ENCODE measurements around the gene MYCL. TPM values are rescaled to one million over a fixed set of nuclear protein-coding genes. Genes with fewer than 3 reads are reported as not detected.
A peak's percentile ranks its signal among the peaks of the same experiment; 100 is the strongest.

MYCL gene
- total and polyA plus RNA-seq, 2 of the 13 experiments (the other 11 are each of a cell fraction or from before 2014, with no cell fraction given) = 0.31 to 1.7 TPM

DNA sequence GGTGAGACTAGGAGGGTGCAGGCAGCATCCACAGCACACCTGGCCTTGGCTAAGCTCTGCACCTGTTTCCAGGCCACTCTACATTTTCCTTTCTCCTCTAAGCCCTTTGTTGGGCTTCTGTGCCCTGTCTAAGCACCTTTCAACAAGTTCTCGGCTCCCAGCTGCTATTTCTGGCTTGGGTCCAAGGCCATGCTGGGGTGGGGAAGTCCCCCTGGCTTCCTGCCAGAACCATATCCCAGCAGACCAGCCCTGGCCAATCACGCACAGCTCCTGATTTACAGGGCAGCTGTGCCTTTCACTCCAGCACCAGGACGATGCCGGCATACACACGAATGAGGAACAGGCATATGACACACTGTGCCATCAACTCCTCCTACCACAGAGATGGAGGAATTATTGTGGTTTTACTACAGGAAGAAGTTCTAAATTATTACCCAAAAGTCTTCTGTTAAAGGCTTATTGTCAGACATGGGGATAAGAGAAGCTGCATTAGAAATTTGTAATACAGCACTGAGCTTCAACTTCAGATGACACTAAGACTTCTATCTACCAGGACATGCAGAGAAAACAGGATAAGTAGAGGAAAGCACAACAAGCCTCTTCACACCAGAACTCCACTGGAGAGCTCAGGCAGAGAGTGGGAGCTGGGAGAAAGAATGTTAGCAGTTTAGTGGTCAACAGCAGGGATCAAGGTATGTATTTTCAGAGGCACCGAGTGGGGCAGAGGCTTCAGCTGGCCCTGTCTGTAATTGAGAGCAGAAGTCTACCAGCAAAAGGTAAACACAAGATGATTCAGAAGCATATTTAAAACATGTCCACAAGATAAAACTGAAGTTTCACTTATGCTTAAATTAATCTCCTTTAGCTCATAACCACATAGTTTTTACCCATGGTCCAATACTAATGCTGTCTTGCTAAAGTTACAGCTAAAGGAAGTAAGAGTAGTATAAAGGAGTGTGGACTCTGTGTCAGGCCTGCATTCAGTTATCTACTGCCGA lies 55.8 kb downstream of the MYCL start (continued):
- TF ChIP-seq, protein P1, sequence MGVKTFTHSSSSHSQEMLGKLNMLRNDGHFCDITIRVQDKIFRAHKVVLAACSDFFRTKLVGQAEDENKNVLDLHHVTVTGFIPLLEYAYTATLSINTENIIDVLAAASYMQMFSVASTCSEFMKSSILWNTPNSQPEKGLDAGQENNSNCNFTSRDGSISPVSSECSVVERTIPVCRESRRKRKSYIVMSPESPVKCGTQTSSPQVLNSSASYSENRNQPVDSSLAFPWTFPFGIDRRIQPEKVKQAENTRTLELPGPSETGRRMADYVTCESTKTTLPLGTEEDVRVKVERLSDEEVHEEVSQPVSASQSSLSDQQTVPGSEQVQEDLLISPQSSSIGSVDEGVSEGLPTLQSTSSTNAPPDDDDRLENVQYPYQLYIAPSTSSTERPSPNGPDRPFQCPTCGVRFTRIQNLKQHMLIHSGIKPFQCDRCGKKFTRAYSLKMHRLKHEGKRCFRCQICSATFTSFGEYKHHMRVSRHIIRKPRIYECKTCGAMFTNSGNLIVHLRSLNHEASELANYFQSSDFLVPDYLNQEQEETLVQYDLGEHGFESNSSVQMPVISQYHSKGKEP (CRISPR knock-in tag; IDR thresholded peaks at IDR 0.05) = no peak
- TF ChIP-seq, protein P2, sequence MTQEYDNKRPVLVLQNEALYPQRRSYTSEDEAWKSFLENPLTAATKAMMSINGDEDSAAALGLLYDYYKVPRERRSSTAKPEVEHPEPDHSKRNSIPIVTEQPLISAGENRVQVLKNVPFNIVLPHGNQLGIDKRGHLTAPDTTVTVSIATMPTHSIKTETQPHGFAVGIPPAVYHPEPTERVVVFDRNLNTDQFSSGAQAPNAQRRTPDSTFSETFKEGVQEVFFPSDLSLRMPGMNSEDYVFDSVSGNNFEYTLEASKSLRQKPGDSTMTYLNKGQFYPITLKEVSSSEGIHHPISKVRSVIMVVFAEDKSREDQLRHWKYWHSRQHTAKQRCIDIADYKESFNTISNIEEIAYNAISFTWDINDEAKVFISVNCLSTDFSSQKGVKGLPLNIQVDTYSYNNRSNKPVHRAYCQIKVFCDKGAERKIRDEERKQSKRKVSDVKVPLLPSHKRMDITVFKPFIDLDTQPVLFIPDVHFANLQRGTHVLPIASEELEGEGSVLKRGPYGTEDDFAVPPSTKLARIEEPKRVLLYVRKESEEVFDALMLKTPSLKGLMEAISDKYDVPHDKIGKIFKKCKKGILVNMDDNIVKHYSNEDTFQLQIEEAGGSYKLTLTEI (CRISPR knock-in tag; conservative IDR thresholded peaks at IDR 0.05) = no peak
- TF ChIP-seq, protein P3, sequence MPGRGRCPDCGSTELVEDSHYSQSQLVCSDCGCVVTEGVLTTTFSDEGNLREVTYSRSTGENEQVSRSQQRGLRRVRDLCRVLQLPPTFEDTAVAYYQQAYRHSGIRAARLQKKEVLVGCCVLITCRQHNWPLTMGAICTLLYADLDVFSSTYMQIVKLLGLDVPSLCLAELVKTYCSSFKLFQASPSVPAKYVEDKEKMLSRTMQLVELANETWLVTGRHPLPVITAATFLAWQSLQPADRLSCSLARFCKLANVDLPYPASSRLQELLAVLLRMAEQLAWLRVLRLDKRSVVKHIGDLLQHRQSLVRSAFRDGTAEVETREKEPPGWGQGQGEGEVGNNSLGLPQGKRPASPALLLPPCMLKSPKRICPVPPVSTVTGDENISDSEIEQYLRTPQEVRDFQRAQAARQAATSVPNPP (CRISPR knock-in tag; IDR thresholded peaks at IDR 0.05) = no peak
- TF ChIP-seq EP300 (IDR thresholded peaks at IDR 0.05; ENCODE audit: low read depth in 2 of 2, low read length in 2 of 2) = no peak
- no peak for TF ChIP-seq EP300 (CRISPR knock-in tag; IDR thresholded peaks at IDR 0.05; ENCODE audit: borderline replicate concordance)
- TF ChIP-seq, protein P4, sequence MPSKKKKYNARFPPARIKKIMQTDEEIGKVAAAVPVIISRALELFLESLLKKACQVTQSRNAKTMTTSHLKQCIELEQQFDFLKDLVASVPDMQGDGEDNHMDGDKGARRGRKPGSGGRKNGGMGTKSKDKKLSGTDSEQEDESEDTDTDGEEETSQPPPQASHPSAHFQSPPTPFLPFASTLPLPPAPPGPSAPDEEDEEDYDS (CRISPR knock-in tag; IDR thresholded peaks at IDR 0.05) = no peak
- no peak for TF ChIP-seq MED1 (CRISPR knock-in tag; IDR thresholded peaks at IDR 0.05)
- no peak for TF ChIP-seq GATAD1 (CRISPR knock-in tag; IDR thresholded peaks at IDR 0.05)
- TF ChIP-seq ZNF713 (CRISPR knock-in tag; IDR thresholded peaks at IDR 0.05) = no peak
- TF ChIP-seq ZNF24 (IDR thresholded peaks at IDR 0.05) = no peak
- TF ChIP-seq, protein P5, sequence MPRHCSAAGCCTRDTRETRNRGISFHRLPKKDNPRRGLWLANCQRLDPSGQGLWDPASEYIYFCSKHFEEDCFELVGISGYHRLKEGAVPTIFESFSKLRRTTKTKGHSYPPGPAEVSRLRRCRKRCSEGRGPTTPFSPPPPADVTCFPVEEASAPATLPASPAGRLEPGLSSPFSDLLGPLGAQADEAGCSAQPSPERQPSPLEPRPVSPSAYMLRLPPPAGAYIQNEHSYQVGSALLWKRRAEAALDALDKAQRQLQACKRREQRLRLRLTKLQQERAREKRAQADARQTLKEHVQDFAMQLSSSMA (CRISPR knock-in tag; IDR thresholded peaks at IDR 0.05) = no peak
- TF ChIP-seq ZBTB1 (CRISPR knock-in tag; IDR thresholded peaks at IDR 0.05; ENCODE audit: borderline replicate concordance) = no peak
- no peak for TF ChIP-seq MAFG (CRISPR knock-in tag; IDR thresholded peaks at IDR 0.05)
- TF ChIP-seq, protein P6, sequence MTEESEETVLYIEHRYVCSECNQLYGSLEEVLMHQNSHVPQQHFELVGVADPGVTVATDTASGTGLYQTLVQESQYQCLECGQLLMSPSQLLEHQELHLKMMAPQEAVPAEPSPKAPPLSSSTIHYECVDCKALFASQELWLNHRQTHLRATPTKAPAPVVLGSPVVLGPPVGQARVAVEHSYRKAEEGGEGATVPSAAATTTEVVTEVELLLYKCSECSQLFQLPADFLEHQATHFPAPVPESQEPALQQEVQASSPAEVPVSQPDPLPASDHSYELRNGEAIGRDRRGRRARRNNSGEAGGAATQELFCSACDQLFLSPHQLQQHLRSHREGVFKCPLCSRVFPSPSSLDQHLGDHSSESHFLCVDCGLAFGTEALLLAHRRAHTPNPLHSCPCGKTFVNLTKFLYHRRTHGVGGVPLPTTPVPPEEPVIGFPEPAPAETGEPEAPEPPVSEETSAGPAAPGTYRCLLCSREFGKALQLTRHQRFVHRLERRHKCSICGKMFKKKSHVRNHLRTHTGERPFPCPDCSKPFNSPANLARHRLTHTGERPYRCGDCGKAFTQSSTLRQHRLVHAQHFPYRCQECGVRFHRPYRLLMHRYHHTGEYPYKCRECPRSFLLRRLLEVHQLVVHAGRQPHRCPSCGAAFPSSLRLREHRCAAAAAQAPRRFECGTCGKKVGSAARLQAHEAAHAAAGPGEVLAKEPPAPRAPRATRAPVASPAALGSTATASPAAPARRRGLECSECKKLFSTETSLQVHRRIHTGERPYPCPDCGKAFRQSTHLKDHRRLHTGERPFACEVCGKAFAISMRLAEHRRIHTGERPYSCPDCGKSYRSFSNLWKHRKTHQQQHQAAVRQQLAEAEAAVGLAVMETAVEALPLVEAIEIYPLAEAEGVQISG (CRISPR knock-in tag; IDR thresholded peaks at IDR 0.05) = no peak
- TF ChIP-seq HIVEP1 (CRISPR knock-in tag; IDR thresholded peaks at IDR 0.05) = peak; percentile 73
- no peak for TF ChIP-seq ZNF83 (CRISPR knock-in tag; IDR thresholded peaks at IDR 0.05; ENCODE audit: borderline replicate concordance)
- no peak for TF ChIP-seq ARNTL (CRISPR knock-in tag; IDR thresholded peaks at IDR 0.05)
- TF ChIP-seq, protein P7, sequence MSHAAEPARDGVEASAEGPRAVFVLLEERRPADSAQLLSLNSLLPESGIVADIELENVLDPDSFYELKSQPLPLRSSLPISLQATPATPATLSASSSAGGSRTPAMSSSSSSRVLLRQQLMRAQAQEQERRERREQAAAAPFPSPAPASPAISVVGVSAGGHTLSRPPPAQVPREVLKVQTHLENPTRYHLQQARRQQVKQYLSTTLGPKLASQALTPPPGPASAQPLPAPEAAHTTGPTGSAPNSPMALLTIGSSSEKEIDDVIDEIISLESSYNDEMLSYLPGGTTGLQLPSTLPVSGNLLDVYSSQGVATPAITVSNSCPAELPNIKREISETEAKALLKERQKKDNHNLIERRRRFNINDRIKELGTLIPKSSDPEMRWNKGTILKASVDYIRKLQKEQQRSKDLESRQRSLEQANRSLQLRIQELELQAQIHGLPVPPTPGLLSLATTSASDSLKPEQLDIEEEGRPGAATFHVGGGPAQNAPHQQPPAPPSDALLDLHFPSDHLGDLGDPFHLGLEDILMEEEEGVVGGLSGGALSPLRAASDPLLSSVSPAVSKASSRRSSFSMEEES (CRISPR knock-in tag; IDR thresholded peaks at IDR 0.05) = 0 out of 2 replicates have a peak, but pooled peaks have one; percentile 7
